GM12878 (cell line): ENCODE results near the gene DYNC1H1. TPM values are rescaled to one million over a fixed set of nuclear protein-coding genes. Genes with fewer than 3 reads are reported as not detected.
A peak's percentile ranks its signal among the peaks of the same experiment; 100 is the strongest.

Source experiments
- ATAC-seq: fragments of 200-7000 bp; cut with Tn5 transposase; 3 replicates; pipeline ENCODE4 v1.9.1; 2020; ENCODE audit warnings: mild to moderate bottlenecking, moderate library complexity
- Bru-seq: library from RNA; stranded (reverse); fragments of 400-500 nt; gene quantifications from one replicate; lab custom pipeline; 2021; lab: Mats Ljungman, UMichigan
- BruChase-seq, 2 experiments: library from RNA; stranded (reverse); fragments of 400-500 nt; gene quantifications; one replicate each; lab custom pipeline; 2021; lab: Mats Ljungman, UMichigan
- BruUV-seq: library from RNA; stranded (reverse); fragments of 400-500 nt; replicated peaks from 2 replicates; lab custom pipeline; 2021; lab: Mats Ljungman, UMichigan
- CTCF ChIA-PET: fragments of 300-600 bp; sonication (Branson Sonifier 250); formaldehyde crosslinking; extraction: SDS; loops from one replicate; lab custom pipeline; 2021; ENCODE audit warnings: inconsistent platforms; lab: Yijun Ruan, JAX
- POLR2A ChIA-PET: fragments of 350-600 bp; formaldehyde crosslinking; extraction: SDS; loops from one replicate; lab custom pipeline; 2021; ENCODE audit warnings: inconsistent platforms; lab: Charles Lee
- RAD21 ChIA-PET: fragments of 300-600 bp; sonication (Branson Sonifier 250); formaldehyde crosslinking; loops from one replicate; lab custom pipeline; 2023; ENCODE audit warnings: antibody characterized with exemption; ENCODE audit not compliant: unreplicated experiment; lab: Charles Lee
- SMC1A ChIA-PET: fragments of 300-600 bp; sonication (Branson Sonifier 250); formaldehyde crosslinking; loops from one replicate; lab custom pipeline; 2023; ENCODE audit not compliant: unreplicated experiment, uncharacterized antibody; lab: Charles Lee
- DNase-seq: peaks from one replicate; pipeline ENCODE4 v3.0.0-alpha.2; 2011; ENCODE audit warnings: low read depth, low spot score
- FAIRE-seq: peaks from 3 replicates; lab custom pipeline; 2011; peaks lifted over from hg19 to GRCh38; lab: Jason Lieb, UNC
- H2AFZ ChIP-seq: 2 replicates; pipeline ENCODE4 v1.6.0; 2011; ENCODE audit warnings: low read depth, low read length, control low read depth; ENCODE audit not compliant: control insufficient read depth
- H3K27ac ChIP-seq: 2 replicates; pipeline ENCODE4 v1.5.1; 2011; ENCODE audit warnings: control low read depth; ENCODE audit not compliant: control insufficient read depth, insufficient read depth
- H3K27me3 ChIP-seq, 2 experiments: replicated peaks in 1 of 2; 2 replicates each; pipeline versions ENCODE4 v1.6.0 to v1.6.1; 2011; ENCODE audit warnings: low read length in 1 of 2; ENCODE audit not compliant: control insufficient read depth in 2 of 2, insufficient read depth in 2 of 2
- H3K36me3 ChIP-seq, 2 experiments: 2 replicates each; pipeline ENCODE4 v1.5.1; 2011; ENCODE audit warnings: low read length in 1 of 2; ENCODE audit not compliant: control insufficient read depth in 2 of 2, insufficient read depth in 2 of 2
- H3K4me1 ChIP-seq: 2 replicates; pipeline ENCODE4 v1.6.1; 2011; ENCODE audit warnings: mild to moderate bottlenecking, low read length, moderate library complexity, mixed read lengths; ENCODE audit not compliant: control insufficient read depth, insufficient read depth
- H3K4me2 ChIP-seq: 2 replicates; pipeline ENCODE4 v1.6.0; 2011; ENCODE audit warnings: control low read depth; ENCODE audit not compliant: control insufficient read depth, insufficient read depth
- H3K4me3 ChIP-seq: fragments of 200-600 bp; sonication (generic); 2 replicates; pipeline ENCODE4 v1.5.1; 2016
- H3K79me2 ChIP-seq: 2 replicates; pipeline ENCODE4 v1.6.0; 2011; ENCODE audit warnings: low read length; ENCODE audit not compliant: control insufficient read depth, insufficient read depth
- H3K9ac ChIP-seq: 2 replicates; pipeline ENCODE4 v1.8.0; 2011; ENCODE audit warnings: low read length, control low read depth, mixed read lengths; ENCODE audit not compliant: control insufficient read depth, insufficient read depth
- H3K9me3 ChIP-seq: replicated peaks from 3 replicates; pipeline ENCODE4 v1.5.1; 2011; ENCODE audit warnings: mild to moderate bottlenecking, low read length; ENCODE audit not compliant: control insufficient read depth, insufficient read depth
- H4K20me1 ChIP-seq: 2 replicates; pipeline ENCODE4 v1.6.0; 2011; ENCODE audit not compliant: control insufficient read depth, insufficient read depth
- ATF2 ChIP-seq: IDR thresholded peaks from 2 replicates; pipeline ENCODE4 v1.6.1; 2012; ENCODE audit warnings: low read length, inconsistent platforms
- CBFB ChIP-seq: IDR thresholded peaks from 2 replicates; pipeline ENCODE4 v1.6.1; 2016; ENCODE audit warnings: antibody characterized with exemption, low read depth
- CHD2 ChIP-seq: IDR thresholded peaks from 2 replicates; pipeline ENCODE4 v1.6.1; 2011; ENCODE audit warnings: low read depth, low read length, improper control_type of control experiment, borderline replicate concordance
- EED ChIP-seq: sonication (generic); IDR thresholded peaks from 2 replicates; pipeline ENCODE4 v1.6.1; 2016; ENCODE audit warnings: antibody characterized with exemption, low read depth
- ESRRA ChIP-seq: IDR thresholded peaks from 2 replicates; pipeline ENCODE4 v1.6.1; 2012; ENCODE audit warnings: mild to moderate bottlenecking, low read length, improper control_type of control experiment
- GATAD2B ChIP-seq: fragments of 450-650 bp; conservative IDR thresholded peaks from 2 replicates; pipeline ENCODE4 v1.6.1; 2017; ENCODE audit warnings: low read depth, mild to moderate bottlenecking, moderate library complexity
- IRF3 ChIP-seq: fragments of 450-650 bp; IDR thresholded peaks from 2 replicates; pipeline ENCODE4 v1.6.1; 2014; ENCODE audit warnings: mild to moderate bottlenecking
- JUNB ChIP-seq: IDR thresholded peaks from 2 replicates; pipeline ENCODE4 v1.6.1; 2016; ENCODE audit warnings: antibody characterized with exemption, mild to moderate bottlenecking
- NKRF ChIP-seq: fragments of 450-650 bp; conservative IDR thresholded peaks from 2 replicates; pipeline ENCODE4 v1.6.1; 2017; ENCODE audit warnings: mild to moderate bottlenecking, moderate library complexity
- POLR2AphosphoS5 ChIP-seq: IDR thresholded peaks from 2 replicates; pipeline ENCODE4 v1.6.1; 2011; ENCODE audit warnings: mild to moderate bottlenecking, low read length, inconsistent platforms
- RELA ChIP-seq: fragments of 450-650 bp; IDR thresholded peaks from 2 replicates; pipeline ENCODE4 v1.8.0; 2014; ENCODE audit warnings: borderline replicate concordance; ENCODE audit not compliant: partially characterized antibody
- SIN3A ChIP-seq: IDR thresholded peaks from 2 replicates; pipeline ENCODE4 v1.6.1; 2012; ENCODE audit warnings: low read depth, low read length, improper control_type of control experiment
- SUPT20H ChIP-seq: IDR thresholded peaks from 2 replicates; pipeline ENCODE4 v1.6.1; 2011; ENCODE audit warnings: low read depth, mild to moderate bottlenecking, low read length, moderate library complexity, borderline replicate concordance; ENCODE audit not compliant: control insufficient read depth
- WGBS: methylation state at CpG from one replicate; pipeline ENCODE4 v1.1.6; 2016; ENCODE audit warnings: low lambda C conversion rate; ENCODE audit not compliant: insufficient replicate concordance, insufficient coverage; ENCODE audit errors: missing lambda C conversion rate; 5-methylcytosine and 5-hydroxymethylcytosine counted together
- in situ Hi-C: fragments of 300-500 bp; cut with MboI; formaldehyde crosslinking; loops from 9 replicates; pipeline ENCODE4 v1.14.3; 2018; ENCODE audit warnings: mixed read lengths
- intact Hi-C: fragments of 100-400 bp; cut with micrococcal nuclease; formaldehyde crosslinking; loops from one replicate; pipeline ENCODE4 v1.14.2; 2022; ENCODE audit not compliant: unreplicated experiment
- long read RNA-seq, 2 experiments: library from polyadenylated mRNA; unstranded; transcript quantifications; one replicate each; pipeline ENCODE4 v2.0.0, GENCODE V29; 2019 to 2020
- polyA minus RNA-seq, 3 experiments: library from RNA; depleted of rRNA, polyadenylated mRNA; stranded (reverse); fragments of >200 nt; gene quantifications; 2 replicates each; pipeline ENCODE4 v1.2.3, GENCODE V29; 2011
- polyA plus RNA-seq, 11 experiments: library from polyadenylated mRNA; depleted of rRNA in 4 of 11; unstranded in 6 of 11; stranded (reverse) in 5 of 11; fragments of >200 nt; fragmentation: Nextera tagmentation in 4 of 11; fragmentation: Illumina TruSeq in 1 of 11; extraction: Ambion mirVana in 4 of 11; extraction: Trizol in 1 of 11; gene quantifications; 1 replicate in 1 of 11; 2 replicates in 10 of 11; pipeline versions ENCODE4 v1.2.1 to v1.2.3, GENCODE V29; 2011 to 2016; ENCODE audit warnings: inconsistent platforms in 2 of 11, missing spikeins in 2 of 11, low read depth in 1 of 11
- total RNA-seq, 4 experiments: library from RNA; depleted of rRNA in 3 of 4; stranded (reverse); fragments of >200 nt in 3 of 4; fragmentation: Illumina TruSeq in 1 of 4; extraction: Trizol in 1 of 4; gene quantifications; 2 replicates each; pipeline versions ENCODE4 v1.2.1 to v1.2.3, GENCODE V29; 2013 to 2021

The DYNC1H1 gene
- 360 and 384 TPM in 2 replicates for total RNA-seq (2013; cell fraction: nucleolus; rRNA removed)
- total RNA-seq (2014; rRNA removed): 187 and 198 TPM in 2 replicates
- total RNA-seq (2014; rRNA removed; fragmentation: Illumina TruSeq; extraction: Trizol): 95.2 and 102 TPM in 2 replicates
- 288 and 291 TPM in 2 replicates for total RNA-seq (2021)
- 70.0 TPM for polyA plus RNA-seq (2011; ENCODE audit: low read depth)
- 30.1 and 54.9 TPM in 2 replicates for polyA plus RNA-seq (2011; rRNA removed)
- polyA plus RNA-seq (2011; cell fraction: cytosol; rRNA removed): 103 and 133 TPM in 2 replicates
- polyA plus RNA-seq (2011; cell fraction: nucleus; rRNA removed): 156 and 247 TPM in 2 replicates
- polyA plus RNA-seq (2012): 76.3 and 94.6 TPM in 2 replicates
- polyA plus RNA-seq (2014; fragmentation: Illumina TruSeq; extraction: Trizol): 111 and 123 TPM in 2 replicates
- 10 to 100 TPM; 38.4 to 54.0 TPM for polyA plus RNA-seq (2014; fragmentation: Nextera tagmentation; extraction: Ambion mirVana)
- 101 and 117 TPM in 2 replicates for polyA plus RNA-seq (2014; rRNA removed)
- polyA plus RNA-seq (2016; fragmentation: Nextera tagmentation; extraction: Ambion mirVana): 100 to 1,000 TPM; 121 to 122 TPM
- polyA minus RNA-seq (2011; rRNA and poly(A)+ RNA removed): 232 and 242 TPM in 2 replicates
- 131 and 184 TPM in 2 replicates for polyA minus RNA-seq (2011; cell fraction: cytosol; rRNA and poly(A)+ RNA removed)
- polyA minus RNA-seq (2011; cell fraction: nucleus; rRNA and poly(A)+ RNA removed): 99.3 and 177 TPM in 2 replicates
- Bru-seq, nascent RNA: percentile 78 among the genes with signal in this experiment
- percentile 96 among the genes with signal in this experiment for BruChase-seq, experiment 1, labeled RNA remaining after a 6-hour chase
- percentile 91 among the genes with signal in this experiment for BruChase-seq, experiment 2, labeled RNA remaining after a 2-hour chase
- long read RNA-seq, experiment 1, partial matches to known transcripts: 26 of 30 reads
- long read RNA-seq, experiment 1, other reads (novel, unspliced or antisense): 3 of 30 reads
- long read RNA-seq, experiment 2, partial matches to known transcripts: 234 of 250 reads
- long read RNA-seq, experiment 2, other reads (novel, unspliced or antisense): 10 of 250 reads

- in situ Hi-C loops (loop anchor here (5.0 to 10.0 kb wide), 3 partner anchors 133 to 550 kb away; partner anchors contain the start of gene ZNF839), intact Hi-C loops (loop anchor here (2.0 to 10.0 kb wide), 4 partner anchors 16 to 550 kb away; no protein-coding TSS in a partner anchor)
- Histone ChIP-seq H3K36me3 (no peaks in the 10 kb centered on the region), H3K4me1 (peaks cover 4% of the 10 kb centered on the region), H3K27me3 (no peaks in the 10 kb centered on the region), H3K9me3 (no peaks in the 10 kb centered on the region), H3K79me2 (peaks cover 36% of the 10 kb centered on the region), H2AFZ (peak within 1 kb of the TSS; percentile 83), H3K4me3 (peak within 1 kb of the TSS; percentile 79), H3K4me2 (peak within 1 kb of the TSS; percentile 85), H3K9ac (peak within 1 kb of the TSS; percentile 91), H4K20me1 (no peaks in the 10 kb centered on the region; the same call in 1 of the 2 replicates), H3K27ac (peak within 1 kb of the TSS; percentile 78)
- DNase-seq (peak; percentile 27), FAIRE-seq (no peak), ATAC-seq (peak; percentile 87)
- under 1% methylated on average over 78 of the region's 115 CpGs for WGBS
- no TSS peak for BruUV-seq
- RAD21 ChIA-PET: interaction anchor here (0.7 to 4.9 kb wide), 7 partner anchors 27 to 839 kb away, joined by 3 to 33 read pairs (median 4); partner anchors contain the start of gene MOK
- POLR2A ChIA-PET: interaction anchor here (0.8 to 1.6 kb wide), 5 partner anchors 27 to 155 kb away, joined by 3 to 6 read pairs (median 5); no protein-coding TSS in a partner anchor
- SMC1A ChIA-PET: interaction anchor here (0.8 to 7.5 kb wide), 7 partner anchors 29 to 340 kb away, joined by 3 to 67 read pairs (median 4); partner anchors contain the start of gene MOK
- CTCF ChIA-PET: interaction anchor here (0.5 to 7.8 kb wide), 9 partner anchors 10 to 352 kb away, joined by 3 to 58 read pairs (median 3); no protein-coding TSS in a partner anchor
- TF ChIP-seq CBFB (peak; percentile 60; the same call in 1 of the 2 replicates), NKRF (peak; percentile 83; the same call in 1 of the 2 replicates), GATAD2B (peak; percentile 47; the same call in 1 of the 2 replicates), ATF2 (no peak), SUPT20H (no peak), IRF3 (0 out of 2 replicates have a peak, but pooled peaks have one; percentile 56), CHD2 (no peak; the same call in 1 of the 2 replicates), POLR2AphosphoS5 (peak; percentile 80), ESRRA (0 out of 2 replicates have a peak, but pooled peaks have one; percentile 2), EED (no peak), SIN3A (no peak), RELA (no peak), JUNB (no peak)
Observed at GRCh38 chr14:101964297-101965180, at the start of gene DYNC1H1. Gene DYNC1H1, plus strand, starts transcription at chr14:101964573. Its CDS starts 119 bp downstream, at chr14:101964692.
